Mammary epithelial cell (primary cell): Measurements from ENCODE around the gene HCLS1.

Experiments used
- CTCF ChIP-seq, 2 donors: IDR thresholded peaks in 1 of 2; conservative IDR thresholded peaks in 1 of 2; 2 replicates each; pipeline ENCODE4 v1.5.1; 2011 to 2012; ENCODE audit warnings: inconsistent platforms in 2 of 2, low read length in 2 of 2, mild to moderate bottlenecking in 2 of 2, control low read depth in 1 of 2, low read depth in 1 of 2; ENCODE audit not compliant: insufficient read depth in 1 of 2; ENCODE audit errors: extremely low read depth in 1 of 2
- EZH2 ChIP-seq: IDR thresholded peaks from 2 replicates; pipeline ENCODE4 v1.6.1; 2012; ENCODE audit warnings: low read length, inconsistent platforms, borderline replicate concordance

GRCh38 chr3:121690777-121691405 lies 30.2 kb upstream of the HCLS1 start:
- TF ChIP-seq CTCF (conservative IDR thresholded peaks at IDR 0.05 in 1 of 2, IDR thresholded peaks at IDR 0.05 in 1 of 2; ENCODE audit: extremely low read depth in 1 of 2, insufficient read depth in 1 of 2, low read depth in 1 of 2, low read length in 2 of 2) (no peak), EZH2 (no peak)
